ENCODE data around the gene NCOA6.

- no peak for TF ChIP-seq SUZ12 (IDR thresholded peaks at IDR 0.05; ENCODE audit: extremely low read depth, insufficient read depth, insufficient read length)
- no peak for TF ChIP-seq YY1 (IDR thresholded peaks at IDR 0.05; ENCODE audit: insufficient read depth, insufficient read length)
These were observed 133.6 kb downstream of the NCOA6 start for GRCh38 chr20:34691838-34692237.
